ENCODE measurements around the gene ADAMTS2.

DNA sequence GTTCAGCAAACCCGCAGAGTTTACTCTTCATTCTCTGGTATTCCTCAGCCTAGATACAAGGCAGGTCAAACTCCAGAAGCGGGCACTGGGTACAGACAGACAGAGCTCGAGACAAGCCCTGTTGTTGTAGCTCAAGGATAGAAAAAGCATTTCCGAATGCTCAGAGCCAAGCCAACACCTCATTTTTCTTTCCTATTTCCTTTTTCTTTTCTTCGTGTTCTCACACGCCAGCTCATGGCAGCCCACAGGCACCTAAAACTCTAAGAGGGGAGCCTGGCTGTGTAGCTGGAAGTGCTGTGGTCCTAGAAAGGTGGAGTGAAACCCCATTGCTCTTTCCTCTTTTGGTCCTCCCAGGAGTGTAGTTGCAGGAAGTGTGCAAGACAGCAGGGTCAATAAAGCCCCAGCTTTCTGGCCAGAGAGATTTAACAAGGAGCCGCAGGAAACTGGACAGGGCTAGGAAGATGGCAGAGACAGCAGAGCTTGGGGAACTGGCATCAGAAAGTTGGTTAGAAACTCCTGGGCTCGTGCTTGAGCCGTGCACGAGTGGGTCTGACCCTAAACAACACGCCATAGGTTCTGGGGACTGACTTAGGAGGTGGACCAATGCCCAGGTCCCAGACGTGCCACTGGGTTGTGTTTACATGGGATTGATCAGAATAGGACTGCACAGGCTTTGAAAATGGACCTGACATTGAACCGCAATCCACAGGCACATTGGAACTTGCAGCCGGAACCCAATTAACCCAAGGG is 41.6 kb downstream of the ADAMTS2 start:
- no peak for TF ChIP-seq POLR2A (IDR thresholded peaks at IDR 0.05; ENCODE audit: low read depth, low read length)
- TF ChIP-seq POLR2AphosphoS5 (IDR thresholded peaks at IDR 0.05; ENCODE audit: low read depth, low read length) = no peak
- no peak for TF ChIP-seq TAF1 (IDR thresholded peaks at IDR 0.05; ENCODE audit: low read depth, low read length)
- TF ChIP-seq POU2F2 (IDR thresholded peaks at IDR 0.05; ENCODE audit: low read depth, low read length) = no peak
- no peak for TF ChIP-seq PAX5 (IDR thresholded peaks at IDR 0.05; ENCODE audit: insufficient read depth, low read length, severe bottlenecking)

All from GM12891 (cell line).